GM19324 (cell line): ENCODE results near the gene NCOA6.
"Not testable (repeated sequence)": the region's sequence is repeated elsewhere in the genome, so short reads cannot be mapped to it uniquely, and the experiment has no call there.

Experiments
- ATAC-seq: cut with Tn5 transposase; IDR thresholded peaks from one replicate; pipeline ENCODE4 v1.9.1; 2021; ENCODE audit warnings: mild to moderate bottlenecking, moderate library complexity; ENCODE audit not compliant: unreplicated experiment, low FRiP score

Gene NCOA6

DNA sequence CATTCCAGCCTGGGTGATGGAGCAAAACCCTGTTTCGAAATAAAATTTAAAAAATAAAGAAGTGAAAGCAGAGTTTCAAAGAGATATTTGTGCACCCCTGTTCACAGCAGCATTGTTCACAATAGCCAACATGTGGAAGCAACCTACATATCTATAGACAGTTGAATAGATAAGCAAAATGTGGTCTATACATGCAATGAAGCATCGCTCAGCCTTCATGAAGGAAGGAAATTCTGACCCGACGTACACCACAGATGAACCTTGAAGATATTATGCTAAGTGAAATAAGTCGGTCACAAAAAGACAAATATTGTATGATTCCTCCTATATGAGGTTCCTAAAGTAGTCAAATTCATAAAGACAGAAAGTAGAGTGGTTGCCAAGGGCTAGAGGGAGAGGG, 6.5 kb upstream of the NCOA6 start:
- ATAC-seq: no peak

DNA sequence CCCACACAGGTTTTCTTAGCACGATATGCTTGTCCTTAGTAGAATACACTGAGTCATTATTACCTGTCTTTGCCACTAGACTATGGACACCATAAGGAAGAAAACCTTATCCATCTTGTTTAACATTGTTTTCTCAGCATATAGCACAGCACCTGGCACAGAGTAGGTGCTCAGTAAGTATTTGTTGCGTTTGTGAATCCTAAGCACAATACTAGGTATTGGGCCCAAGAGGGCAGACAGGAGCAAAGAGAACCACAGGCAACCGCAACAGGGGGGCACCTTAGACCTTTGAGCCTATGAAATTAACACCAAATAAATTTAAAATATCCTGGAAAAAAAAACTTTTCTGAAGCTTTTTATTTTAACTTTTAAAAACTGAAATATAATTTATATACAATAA, 3.7 kb upstream of the NCOA6 start:
- ATAC-seq: no peak

DNA sequence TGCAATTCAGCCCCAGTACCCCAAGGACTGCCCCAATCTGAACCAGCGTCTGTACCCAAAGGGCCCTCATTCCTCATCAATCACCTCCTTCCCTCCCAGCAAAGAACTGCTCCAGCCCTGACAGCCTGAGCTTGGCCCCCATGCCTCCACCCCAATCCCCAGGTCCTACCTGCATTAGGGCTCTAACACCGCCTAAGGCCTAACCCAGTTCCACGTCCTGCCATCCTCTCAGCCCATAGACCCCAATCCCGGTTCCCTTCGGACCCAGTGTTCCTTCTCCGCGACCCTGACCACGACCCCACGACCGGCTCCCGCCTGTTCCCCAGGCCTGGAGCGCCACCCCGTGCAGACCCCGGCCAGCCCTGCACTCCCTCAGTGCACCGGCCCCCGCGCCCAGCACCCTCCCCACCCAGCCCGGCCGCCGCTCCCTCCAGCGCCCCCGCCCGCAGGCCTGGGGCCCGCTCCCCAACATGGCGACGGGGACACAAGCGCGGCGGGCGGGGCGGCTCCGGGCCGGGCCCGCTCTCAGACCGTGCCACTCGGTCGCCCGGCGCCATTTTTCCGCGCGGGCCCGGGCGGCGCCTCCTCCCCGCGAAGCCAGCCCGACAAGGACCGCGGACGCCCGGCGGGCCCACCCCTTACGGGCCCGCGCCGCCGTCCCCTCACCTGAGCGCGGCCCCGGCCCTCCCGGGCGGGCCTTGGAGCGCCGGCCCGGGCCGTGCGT, 483 bp downstream of the NCOA6 start:
- peak; percentile 74 for ATAC-seq

DNA sequence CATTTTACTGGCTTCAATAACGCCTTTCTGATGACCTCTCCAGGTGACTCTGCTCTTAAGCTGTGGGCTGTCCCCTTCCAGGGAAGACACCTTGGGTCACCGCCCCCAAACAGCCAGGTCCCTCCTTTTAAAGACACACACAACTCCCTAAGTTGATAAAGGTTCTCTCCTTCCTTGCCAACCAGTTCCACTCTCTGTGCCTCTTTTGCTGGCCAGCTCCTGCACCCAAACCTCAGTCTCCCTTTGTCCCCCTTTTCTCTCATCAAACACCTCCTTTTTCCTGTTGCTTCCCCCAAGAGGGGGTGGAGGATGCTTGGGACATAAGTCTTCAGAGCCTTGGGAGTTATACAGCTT, 1.0 kb downstream of the NCOA6 start:
- ATAC-seq: peak; percentile 33

DNA sequence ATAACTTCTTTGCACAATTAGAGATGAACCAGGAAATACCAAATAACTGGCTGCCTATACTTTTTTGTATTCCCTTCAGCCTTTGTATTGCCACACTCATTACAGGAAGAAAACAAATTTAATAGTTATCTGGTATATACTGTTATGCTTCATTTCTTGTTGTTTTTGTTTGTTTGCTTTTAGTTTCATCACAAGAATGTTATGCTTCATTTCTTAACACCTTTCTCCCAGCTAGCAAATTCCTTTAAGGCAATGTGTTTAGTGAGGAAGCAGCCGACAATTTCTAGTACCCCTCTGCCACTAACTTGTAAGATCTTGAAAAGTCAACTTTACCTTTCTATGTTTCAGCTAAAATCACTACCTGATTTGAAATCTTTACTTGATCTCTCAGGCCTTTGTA, 1.4 kb downstream of the NCOA6 start:
- ATAC-seq: no peak

DNA sequence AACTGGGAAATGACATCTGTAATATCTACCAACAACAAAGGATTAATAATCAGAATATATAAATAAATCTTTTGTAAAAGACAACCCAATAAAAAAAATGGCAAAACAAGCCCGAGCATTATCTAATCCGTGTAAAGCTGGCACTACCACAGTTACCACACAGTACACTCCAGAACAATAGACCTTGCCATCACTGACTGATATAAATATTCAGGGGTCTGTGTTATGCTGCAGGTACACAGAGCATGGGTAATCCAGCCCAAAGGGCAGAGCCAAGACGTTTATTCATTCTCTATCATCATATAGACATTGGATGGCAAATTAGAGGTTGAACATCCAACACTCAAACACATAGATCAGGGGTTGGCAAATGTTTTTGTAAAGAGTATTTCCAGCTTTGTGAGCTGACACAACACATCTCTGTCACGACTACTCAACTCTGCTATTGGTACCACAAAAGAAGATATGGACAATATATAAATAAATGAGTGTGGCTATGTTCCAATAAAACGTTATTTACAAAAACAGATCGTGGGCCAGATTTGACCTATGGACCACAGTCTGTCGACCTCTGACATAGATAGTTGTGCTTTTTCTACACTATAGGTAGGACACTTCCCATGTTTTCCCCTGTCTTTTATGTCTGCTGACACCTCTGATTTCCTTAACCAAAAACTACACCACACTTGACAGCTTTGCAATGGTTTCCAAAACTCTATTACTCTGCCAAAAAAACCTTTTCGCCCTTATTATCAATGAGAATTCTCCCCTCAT, 4.5 kb downstream of the NCOA6 start:
- ATAC-seq: no peak

DNA sequence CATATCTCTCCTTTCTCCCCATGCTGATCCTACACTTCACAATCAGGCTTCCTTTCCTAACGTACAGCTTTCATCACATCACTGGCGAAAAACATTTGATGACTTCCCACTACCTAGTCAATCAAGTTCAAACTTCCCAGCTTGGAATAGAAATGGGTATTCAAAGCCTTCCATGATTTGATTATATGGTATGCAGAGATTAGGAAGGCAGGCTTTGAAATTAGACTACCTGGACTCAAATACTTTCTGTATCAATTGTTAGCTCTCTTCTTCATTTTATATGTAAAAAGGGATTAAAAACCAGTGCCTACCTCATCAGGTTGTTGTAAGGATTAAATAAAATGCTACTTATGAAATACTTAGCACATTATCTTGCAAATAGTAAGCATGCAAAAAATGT, 7.7 kb downstream of the NCOA6 start:
- ATAC-seq: no peak

DNA sequence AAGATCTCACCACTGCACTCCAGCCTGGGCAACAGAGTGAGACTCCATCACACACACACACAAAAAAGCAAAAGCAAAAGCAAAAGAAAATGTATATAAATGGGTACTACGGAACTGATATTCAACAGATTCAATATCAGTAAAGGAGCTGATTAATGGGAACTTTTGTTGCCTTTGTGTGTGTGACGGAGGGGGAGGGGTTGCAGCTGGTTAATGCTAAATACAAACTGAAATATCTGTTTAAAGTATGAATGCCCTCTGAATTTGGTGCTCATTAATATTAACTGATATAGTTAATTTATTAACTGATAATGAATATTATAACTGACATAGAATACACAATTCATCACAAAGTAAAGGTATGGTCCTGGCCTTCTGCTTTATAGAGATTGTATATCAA, 8.4 kb downstream of the NCOA6 start:
- no peak for ATAC-seq

DNA sequence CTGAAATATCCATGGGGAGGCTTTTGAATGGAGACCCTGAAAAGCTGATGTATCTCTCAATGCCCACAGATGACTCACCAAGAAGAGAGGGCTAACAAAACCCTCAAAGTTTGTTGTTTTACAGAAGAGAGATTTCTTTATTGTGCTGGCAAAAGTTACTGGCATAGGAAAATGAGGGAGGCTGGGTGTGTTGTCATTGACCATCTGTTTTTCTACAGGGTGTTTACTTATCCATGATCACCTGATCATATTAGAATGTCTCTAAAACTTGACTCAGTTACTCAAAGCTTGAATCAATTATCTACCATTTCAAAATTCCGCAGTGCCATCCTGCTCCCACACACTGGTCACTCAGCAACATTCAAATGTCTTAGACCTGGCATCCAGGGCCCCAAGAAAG, 9.8 kb downstream of the NCOA6 start:
- no peak for ATAC-seq

DNA sequence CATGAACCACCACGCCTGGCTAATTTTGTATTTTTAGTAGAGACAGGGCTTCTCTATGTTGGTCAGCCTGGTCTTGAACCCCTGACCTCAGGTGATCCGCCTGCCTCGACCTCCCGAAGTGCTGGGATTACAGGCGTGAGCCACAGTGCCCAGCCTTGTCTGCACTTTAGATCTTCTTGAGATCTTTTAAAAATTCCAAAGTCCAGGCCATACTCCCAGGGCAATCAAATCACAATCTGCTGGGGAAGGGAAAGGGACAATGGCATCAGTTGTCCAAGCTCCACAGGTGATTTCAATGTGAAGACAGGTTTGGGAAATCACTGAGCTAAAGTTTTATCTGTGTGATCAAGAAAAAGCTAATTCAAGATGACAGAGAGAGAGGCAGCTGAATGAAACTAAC, 16.9 kb downstream of the NCOA6 start:
- no peak for ATAC-seq

DNA sequence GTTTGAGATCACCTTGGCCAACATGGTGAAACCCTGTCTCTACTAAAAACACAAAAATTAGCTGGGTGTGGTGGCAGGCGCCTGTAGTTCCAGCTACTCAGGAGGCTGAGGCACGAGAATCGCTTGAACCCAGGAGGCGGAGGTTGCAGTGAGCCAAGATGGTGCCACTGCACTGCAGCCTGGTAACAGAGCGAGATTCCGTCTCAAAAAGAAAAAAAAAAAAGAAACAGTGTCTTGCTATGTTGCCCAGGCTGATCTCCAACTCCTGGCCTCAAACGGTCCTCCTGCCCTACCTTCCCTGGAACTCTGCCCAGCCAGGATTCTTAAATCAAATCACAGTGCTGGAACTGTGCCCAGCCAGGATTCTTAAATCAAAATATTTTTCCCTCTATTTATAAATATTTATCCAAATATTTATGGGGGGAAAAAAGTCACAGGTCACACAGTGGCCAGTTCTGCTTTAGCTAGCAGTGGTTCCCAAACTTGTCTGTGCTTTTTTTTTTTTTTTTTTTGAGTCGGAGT, 17.4 kb downstream of the NCOA6 start:
- not testable (repeated sequence) for ATAC-seq

DNA sequence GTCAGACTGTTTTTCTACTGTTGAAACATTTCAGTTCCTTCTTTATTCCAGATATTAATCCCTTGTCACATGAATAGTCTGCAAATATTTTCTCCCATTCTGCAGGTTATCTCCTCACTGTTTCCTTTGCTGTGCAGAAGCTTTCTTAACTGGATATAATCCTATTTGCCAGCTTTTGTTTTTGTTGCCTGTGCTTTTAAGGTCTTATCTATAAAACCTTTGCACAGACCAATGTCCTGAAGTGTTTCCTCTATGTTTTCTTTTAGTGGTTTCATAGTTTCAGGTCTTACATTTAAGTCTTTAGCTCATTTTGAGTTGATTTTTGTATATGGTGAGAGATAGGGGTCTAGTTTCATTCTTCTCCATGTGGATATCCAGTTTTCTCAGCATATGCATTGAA, 19.2 kb downstream of the NCOA6 start:
- ATAC-seq: no peak

DNA sequence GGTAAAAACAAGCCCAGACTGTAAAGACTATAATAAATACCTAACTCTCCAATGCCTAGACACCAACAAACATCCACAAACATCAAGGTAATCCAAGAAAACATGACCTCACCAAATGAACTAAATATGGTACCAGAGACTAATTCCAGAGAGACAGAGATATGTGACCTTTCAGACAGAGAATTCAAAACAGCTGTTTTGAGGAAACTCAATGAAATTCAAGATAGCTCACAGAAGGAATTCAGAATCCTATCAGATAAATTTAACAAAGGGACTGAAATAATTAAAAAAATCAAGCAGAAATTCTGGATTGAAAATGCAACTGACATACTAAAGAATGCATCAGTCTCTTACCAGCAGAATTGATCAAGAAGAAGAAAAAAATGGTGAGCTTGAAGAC, 26.6 kb downstream of the NCOA6 start:
- no peak for ATAC-seq

DNA sequence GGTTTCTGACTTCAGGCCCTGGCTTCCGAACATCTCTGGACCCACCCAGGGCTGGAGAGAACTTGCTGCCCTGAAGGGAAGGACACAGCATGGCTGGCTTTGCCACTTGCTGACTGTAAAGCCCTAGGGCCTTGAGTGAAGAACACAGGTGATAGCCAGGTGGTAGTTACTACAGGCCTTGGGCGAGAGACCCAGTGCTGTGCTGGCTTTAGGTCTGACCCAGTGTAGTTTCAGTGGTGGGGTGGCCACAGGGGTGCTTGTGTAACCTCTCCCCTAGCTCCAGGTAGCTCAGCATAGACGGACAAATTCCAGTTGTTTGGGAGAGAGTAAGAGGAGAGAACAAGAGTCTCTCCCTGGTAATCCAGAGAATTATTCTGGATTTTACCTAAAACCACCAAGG, 27.1 kb downstream of the NCOA6 start:
- ATAC-seq: no peak

DNA sequence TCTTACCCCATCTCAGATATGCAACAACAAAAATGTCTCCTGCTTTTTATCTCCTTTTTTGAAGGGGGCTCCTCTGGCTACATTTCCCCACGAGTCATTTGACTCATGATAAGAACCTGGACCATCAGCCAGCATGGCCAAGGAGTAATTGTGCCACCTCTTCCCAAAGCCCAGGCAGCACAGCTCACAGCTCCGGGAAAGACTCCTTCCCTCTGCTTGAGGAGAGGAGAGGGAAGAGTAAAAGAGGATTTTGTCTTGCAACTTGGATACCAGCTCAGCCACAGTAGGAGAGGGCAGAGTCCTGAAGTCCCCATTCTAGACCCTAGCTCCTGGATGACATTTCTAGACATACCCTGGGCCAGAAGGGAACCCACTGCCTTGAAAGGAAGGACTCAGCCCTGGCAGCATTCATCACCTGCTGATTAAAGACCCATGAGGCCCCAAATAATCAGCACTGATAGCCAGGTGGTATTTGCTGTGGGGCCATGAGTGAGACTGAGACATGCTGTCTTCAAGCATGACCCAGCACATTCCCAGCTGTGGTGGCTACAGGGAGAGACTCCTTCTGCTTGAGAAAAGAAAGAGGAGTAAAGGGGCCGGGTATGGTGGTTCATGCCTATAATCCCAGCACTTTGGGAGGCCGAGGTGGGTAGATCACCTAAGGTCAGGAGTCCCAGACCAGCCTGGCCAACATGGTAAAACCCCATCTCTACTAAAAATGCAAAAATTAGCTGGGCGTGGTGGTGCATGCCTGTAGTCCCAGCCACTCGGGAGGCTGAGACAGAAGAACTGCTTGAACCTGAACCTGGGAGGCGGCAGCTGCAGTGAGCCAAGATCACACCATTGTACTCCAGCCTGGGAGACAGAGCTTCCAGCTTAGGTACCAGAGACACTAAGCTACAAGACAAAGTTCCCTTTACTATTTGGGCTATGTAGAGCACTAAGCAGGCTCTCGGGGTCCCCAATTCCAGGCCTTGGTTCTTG, 28.1 kb downstream of the NCOA6 start:
- no peak for ATAC-seq

DNA sequence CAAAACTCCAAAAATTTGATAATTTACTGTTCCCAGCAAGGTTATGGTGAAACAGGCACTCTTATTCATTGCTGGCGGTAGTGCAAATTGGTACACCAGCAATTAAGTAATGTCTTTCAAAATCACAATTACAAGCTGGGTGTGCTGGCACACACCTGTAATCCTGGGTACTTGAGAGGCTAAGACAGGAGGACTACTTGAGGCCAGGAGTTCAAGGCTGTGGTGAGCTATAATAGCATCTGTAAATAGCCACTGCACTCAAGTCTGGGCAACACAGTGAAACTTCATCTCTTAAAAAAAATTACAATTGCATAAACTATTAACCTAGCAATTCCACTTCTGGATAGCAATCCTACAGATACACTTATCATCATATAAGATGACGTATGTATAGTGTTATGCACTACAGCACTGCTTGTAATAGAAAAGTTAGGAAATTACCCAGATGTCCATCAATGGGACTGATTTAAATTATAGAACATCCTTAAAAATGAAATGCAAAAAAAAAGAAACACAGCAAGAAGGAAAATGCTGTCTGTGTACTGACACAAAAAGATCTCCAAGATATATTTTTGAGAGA, 31.4 kb downstream of the NCOA6 start:
- ATAC-seq: no peak

DNA sequence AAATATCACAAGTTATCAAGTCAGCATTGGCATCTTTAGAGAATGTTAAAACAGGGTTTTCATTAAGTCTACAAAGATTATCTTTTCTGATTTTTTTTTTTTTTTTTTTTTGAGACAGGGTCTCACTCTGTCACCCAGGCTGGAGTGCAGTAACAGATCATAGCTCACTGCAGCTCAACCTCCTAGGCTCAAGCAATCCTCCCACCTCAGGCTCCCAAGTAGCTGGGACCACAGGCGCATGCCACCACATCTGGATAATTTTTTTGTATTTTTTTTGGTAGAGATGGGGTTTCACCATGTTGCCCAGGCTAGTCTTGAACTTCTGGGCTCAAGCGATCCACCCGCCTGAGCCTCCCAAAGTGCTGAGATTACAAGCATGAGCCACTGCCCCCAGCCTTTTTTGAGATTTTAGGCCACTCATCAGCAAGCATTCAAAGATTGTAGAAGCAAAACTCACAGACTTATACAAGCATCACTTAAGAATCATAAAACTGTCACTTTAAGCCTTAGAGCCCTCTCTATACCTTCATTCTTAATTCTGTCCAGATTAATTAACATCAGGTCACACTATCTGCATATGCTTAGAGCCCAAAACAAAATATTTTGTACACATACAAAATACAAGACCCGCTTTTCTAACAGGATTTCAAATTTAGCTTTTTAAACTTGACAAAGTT, 32.6 kb downstream of the NCOA6 start:
- no peak for ATAC-seq

DNA sequence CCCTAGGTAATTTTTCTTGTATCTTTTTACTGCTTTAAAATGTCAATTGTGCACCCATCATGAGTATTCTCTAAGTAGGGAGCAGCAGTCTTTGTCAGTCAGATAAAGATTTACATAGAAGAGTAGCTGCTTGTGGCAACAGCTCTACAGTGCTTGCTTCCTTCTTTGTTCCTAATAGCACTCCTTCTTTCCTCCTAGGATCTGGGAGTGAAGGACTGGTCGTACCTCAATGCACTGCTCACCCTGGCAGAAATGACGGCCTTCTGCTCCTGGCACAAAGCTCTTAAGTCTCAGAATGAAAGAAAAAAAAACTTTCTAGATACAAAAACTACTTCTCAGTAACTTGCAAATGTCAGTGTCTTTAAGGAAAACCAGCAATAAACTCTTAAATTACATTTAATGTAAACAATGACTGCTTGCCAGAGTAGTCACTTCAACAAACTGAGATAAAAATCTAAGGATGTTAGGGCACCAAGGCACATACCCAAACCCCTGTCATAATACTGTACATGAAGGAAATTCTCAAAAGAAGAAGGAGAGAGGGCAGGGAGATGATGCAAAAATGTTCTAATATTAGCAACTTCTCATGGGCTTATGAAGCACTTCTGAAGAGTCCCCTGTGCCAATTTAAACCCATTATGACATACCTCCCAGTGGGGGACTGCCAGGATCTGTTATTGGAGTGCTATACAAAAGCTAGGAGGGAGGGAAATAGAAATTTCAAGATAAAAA, 34.0 kb downstream of the NCOA6 start:
- ATAC-seq: no peak

DNA sequence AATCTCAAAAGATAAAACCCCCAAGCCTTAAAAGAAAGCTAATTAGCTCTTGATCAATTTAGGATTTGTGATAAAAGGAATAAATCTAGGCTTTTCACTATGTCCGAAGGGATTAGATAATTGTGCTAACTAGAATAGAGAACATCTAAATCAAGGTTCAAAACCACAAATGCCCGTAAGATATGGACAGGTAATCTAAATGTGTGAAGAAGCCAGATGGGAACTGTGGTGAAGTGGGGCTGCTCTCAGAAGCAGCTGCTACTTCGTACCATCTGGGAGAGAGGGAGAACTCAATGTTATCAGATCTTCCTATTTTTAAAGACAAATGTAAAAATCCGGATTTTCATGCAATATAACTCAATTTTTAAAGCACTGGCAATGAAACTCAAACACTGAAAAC, 44.2 kb downstream of the NCOA6 start:
- ATAC-seq: no peak
